Measurements from ENCODE around the gene CCSER1.

GRCh38 chr4:90840291-90840690 lies 713.1 kb downstream of the CCSER1 start:
- TF ChIP-seq POLR2AphosphoS5 (IDR thresholded peaks at IDR 0.05), result no peak
- TF ChIP-seq, protein P1, sequence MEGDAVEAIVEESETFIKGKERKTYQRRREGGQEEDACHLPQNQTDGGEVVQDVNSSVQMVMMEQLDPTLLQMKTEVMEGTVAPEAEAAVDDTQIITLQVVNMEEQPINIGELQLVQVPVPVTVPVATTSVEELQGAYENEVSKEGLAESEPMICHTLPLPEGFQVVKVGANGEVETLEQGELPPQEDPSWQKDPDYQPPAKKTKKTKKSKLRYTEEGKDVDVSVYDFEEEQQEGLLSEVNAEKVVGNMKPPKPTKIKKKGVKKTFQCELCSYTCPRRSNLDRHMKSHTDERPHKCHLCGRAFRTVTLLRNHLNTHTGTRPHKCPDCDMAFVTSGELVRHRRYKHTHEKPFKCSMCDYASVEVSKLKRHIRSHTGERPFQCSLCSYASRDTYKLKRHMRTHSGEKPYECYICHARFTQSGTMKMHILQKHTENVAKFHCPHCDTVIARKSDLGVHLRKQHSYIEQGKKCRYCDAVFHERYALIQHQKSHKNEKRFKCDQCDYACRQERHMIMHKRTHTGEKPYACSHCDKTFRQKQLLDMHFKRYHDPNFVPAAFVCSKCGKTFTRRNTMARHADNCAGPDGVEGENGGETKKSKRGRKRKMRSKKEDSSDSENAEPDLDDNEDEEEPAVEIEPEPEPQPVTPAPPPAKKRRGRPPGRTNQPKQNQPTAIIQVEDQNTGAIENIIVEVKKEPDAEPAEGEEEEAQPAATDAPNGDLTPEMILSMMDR (IDR thresholded peaks at IDR 0.05), result no peak
